ENCODE data around the gene FAM184A. TPM values are rescaled to one million over a fixed set of nuclear protein-coding genes. Genes with fewer than 3 reads are reported as not detected.
A peak's percentile ranks its signal among the peaks of the same experiment; 100 is the strongest.

Gene FAM184A
- total and polyA plus RNA-seq, 9 of the 15 experiments (the other 6 are each of a cell fraction or from before 2014, with no cell fraction given): 6.4 to 18.7 (median 13.1) TPM

DNA sequence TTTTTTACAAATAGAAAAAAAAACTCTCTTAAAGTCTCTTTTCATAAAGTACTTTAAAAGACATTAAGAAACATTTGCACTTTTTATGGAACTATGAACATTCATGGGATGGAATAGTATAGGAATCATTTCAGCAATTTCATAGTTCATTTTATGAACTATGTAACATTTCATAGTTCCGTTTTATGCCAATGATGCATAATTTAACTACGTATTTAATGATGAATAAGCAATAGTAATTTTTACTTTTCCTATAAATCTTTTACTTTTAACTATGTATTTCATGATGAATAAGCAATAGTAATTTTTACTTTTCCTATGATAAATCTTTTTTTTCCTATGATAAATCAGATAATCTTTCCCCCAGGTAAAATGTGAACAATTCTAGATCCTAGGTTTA, 47.7 kb downstream of the FAM184A start:
- H3K36me3 ChIP-seq (ENCODE audit: control insufficient read depth, insufficient read depth, low read length): no peaks in the 10 kb centered on the region
- H3K27ac ChIP-seq (ENCODE audit: extremely low read depth, low read depth, low read length): no peak overlapping the region
- no peak overlapping the region for H3K4me3 ChIP-seq
- in situ Hi-C loops (cut with MboI): no loop called here
- no peak for ATAC-seq
- intact Hi-C loops (cut with micrococcal nuclease): no loop called here
- H2AFZ ChIP-seq (ENCODE audit: low read depth, low read length): no peak overlapping the region
- TF ChIP-seq MAFG (tag; conservative IDR thresholded peaks at IDR 0.05): peak; percentile 47; the same call in 1 of the 2 replicates
- peak; percentile 76 for TF ChIP-seq C11orf30 (IDR thresholded peaks at IDR 0.05; ENCODE audit: low read depth)
- TF ChIP-seq ZNF316 (IDR thresholded peaks at IDR 0.05): peak; percentile 94
- no peak for TF ChIP-seq MCM7 (IDR thresholded peaks at IDR 0.05)
- TF ChIP-seq HSF4 (CRISPR knock-in tag; IDR thresholded peaks at IDR 0.05; ENCODE audit: borderline replicate concordance): no peak
- peak; percentile 6; the same call in 1 of the 2 replicates for TF ChIP-seq MAFF (IDR thresholded peaks at IDR 0.05; ENCODE audit: low read length)
- H3K9me1 ChIP-seq (ENCODE audit: control insufficient read depth, insufficient read depth, low read length): no peaks in the 10 kb centered on the region
- DNase-seq (ENCODE audit: extremely low read depth in 1 of 4, low spot score in 3 of 4): no peak
- WGBS (ENCODE audit: insufficient coverage, low coverage, missing lambda C conversion rate): 82% methylated on average over 2 of the region's 2 CpGs
- no TSS peak for BruUV-seq (replicated peaks)
- H3K9me3 ChIP-seq (replicated peaks; ENCODE audit: control insufficient read depth, insufficient read depth, low read depth, low read length): no peaks in the 10 kb centered on the region
- H3K4me1 ChIP-seq (replicated peaks in 1 of 2; ENCODE audit: control insufficient read depth in 2 of 2, insufficient read depth in 2 of 2, low read length in 2 of 2): peaks cover 0 to 7% of the 10 kb centered on the region in 2 experiments; a peak in 2 of 5 replicates
- H3K27me3 ChIP-seq (ENCODE audit: control insufficient read depth in 2 of 2, insufficient read depth in 2 of 2, low read length in 2 of 2): no peaks in the 10 kb centered on the region
- no peaks in the 10 kb centered on the region for H4K20me1 ChIP-seq (replicated peaks; ENCODE audit: control insufficient read depth, insufficient read depth, low read length)
- POLR2A ChIA-PET: no interaction called here
- FAIRE-seq: no peak
- H3K4me2 ChIP-seq (ENCODE audit: insufficient read depth, low read length): no peak overlapping the region
- CTCF ChIA-PET (ENCODE audit: low intra/inter-chr PET ratio): no interaction called here
- H3K79me2 ChIP-seq (ENCODE audit: control insufficient read depth, insufficient read depth, low read length): no peaks in the 10 kb centered on the region
- no peak overlapping the region for H3K9ac ChIP-seq (ENCODE audit: insufficient read depth in 1 of 2, low read depth in 2 of 2, low read length in 2 of 2)

DNA sequence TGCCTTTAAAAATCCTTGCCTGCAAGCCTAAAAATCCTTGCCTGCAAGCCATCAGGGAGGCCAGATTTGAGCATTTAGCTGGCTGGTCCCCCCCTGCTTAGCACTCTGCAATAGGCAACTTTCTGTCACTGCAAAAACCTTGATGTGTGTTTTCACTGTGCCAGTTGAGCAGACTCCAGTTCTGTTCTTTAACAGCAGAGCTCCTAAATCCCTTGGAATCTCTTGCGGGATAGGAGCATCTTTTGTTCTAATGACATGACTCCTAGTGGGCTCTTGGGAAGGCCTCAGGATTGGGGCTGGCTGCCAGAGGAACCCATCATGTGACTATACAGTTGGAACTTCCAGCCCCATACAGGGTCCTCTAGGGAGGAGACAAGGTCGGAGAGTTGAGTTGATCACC, 50.4 kb downstream of the FAM184A start:
- POLR2A ChIA-PET: interaction anchor here (0.6 to 1.2 kb wide), 6 partner anchors 8 to 789 kb away, joined by 3 read pairs; no protein-coding TSS in a partner anchor
- no peak for DNase-seq (ENCODE audit: extremely low read depth in 1 of 4, low spot score in 3 of 4)
- Histone ChIP-seq H3K79me2 (ENCODE audit: control insufficient read depth, insufficient read depth, low read length) (no peaks in the 10 kb centered on the region), H3K4me3 (no peak overlapping the region), H3K9me1 (ENCODE audit: control insufficient read depth, insufficient read depth, low read length) (no peaks in the 10 kb centered on the region), H3K27me3 (ENCODE audit: control insufficient read depth in 2 of 2, insufficient read depth in 2 of 2, low read length in 2 of 2) (no peaks in the 10 kb centered on the region), H3K9ac (ENCODE audit: insufficient read depth in 1 of 2, low read depth in 2 of 2, low read length in 2 of 2) (no peak overlapping the region), H4K20me1 (replicated peaks; ENCODE audit: control insufficient read depth, insufficient read depth, low read length) (no peaks in the 10 kb centered on the region), H3K36me3 (ENCODE audit: control insufficient read depth, insufficient read depth, low read length) (no peaks in the 10 kb centered on the region), H3K27ac (ENCODE audit: extremely low read depth, low read depth, low read length) (no peak overlapping the region), H3K4me1 (replicated peaks in 1 of 2; ENCODE audit: control insufficient read depth in 2 of 2, insufficient read depth in 2 of 2, low read length in 2 of 2) (no peaks in the 10 kb centered on the region), H3K9me3 (replicated peaks; ENCODE audit: control insufficient read depth, insufficient read depth, low read depth, low read length) (no peaks in the 10 kb centered on the region), H3K4me2 (ENCODE audit: insufficient read depth, low read length) (no peak overlapping the region), H2AFZ (ENCODE audit: low read depth, low read length) (no peak overlapping the region)
- CTCF ChIA-PET (ENCODE audit: low intra/inter-chr PET ratio): no interaction called here
- no TSS peak for BruUV-seq (replicated peaks)
- no peak for ATAC-seq
- intact Hi-C loops (cut with micrococcal nuclease): no loop called here
- FAIRE-seq: no peak
- no peak for TF ChIP-seq ATF1 (CRISPR knock-in tag; IDR thresholded peaks at IDR 0.05)
- no peak for TF ChIP-seq ATF1 (tag; IDR thresholded peaks at IDR 0.05)
- no peak for TF ChIP-seq ZNF347 (CRISPR knock-in tag; IDR thresholded peaks at IDR 0.05; ENCODE audit: low read depth)
- in situ Hi-C loops (cut with MboI): no loop called here
- 73% methylated on average over 2 of the region's 2 CpGs for WGBS (ENCODE audit: insufficient coverage, low coverage, missing lambda C conversion rate)

Data from K562 (cell line).